Activated CD4-positive, alpha-beta memory T cell treated with anti-CD3 and anti-CD28 coated beads, Interleukin-2, amount 10 ng/mL, durations not matched to agents 7 days and 5 days (primary cell): ENCODE results near the gene PKLR. TPM values are rescaled to one million over a fixed set of nuclear protein-coding genes. Genes with fewer than 3 reads are reported as not detected.
"Not testable (repeated sequence)": the region's sequence is repeated elsewhere in the genome, so short reads cannot be mapped to it uniquely, and the experiment has no call there.

Source experiments
- CTCF ChIA-PET: fragments of 350-600 bp; sonication (Branson Sonifier 250); formaldehyde crosslinking; loops from one replicate; lab custom pipeline; 2021; ENCODE audit warnings: antibody characterized with exemption, inconsistent platforms; lab: Charles Lee
- POLR2A ChIA-PET: fragments of 350-600 bp; sonication (Branson Sonifier 250); formaldehyde crosslinking; loops from one replicate; lab custom pipeline; 2021; ENCODE audit warnings: antibody characterized with exemption; lab: Charles Lee
- DNase-seq: peaks from one replicate; pipeline ENCODE4 v3.0.0-alpha.2; 2020
- H3K27ac Mint-ChIP-seq: one replicate; pipeline ENCODE4 v1.8.0; 2021; ENCODE audit warnings: mild to moderate bottlenecking, mixed read lengths
- H3K27me3 Mint-ChIP-seq: one replicate; pipeline ENCODE4 v1.8.0; 2021; ENCODE audit warnings: mixed read lengths
- H3K36me3 Mint-ChIP-seq: one replicate; pipeline ENCODE4 v1.8.0; 2021; ENCODE audit warnings: low read depth, mixed read lengths
- H3K4me1 Mint-ChIP-seq: one replicate; pipeline ENCODE4 v1.8.0; 2021; ENCODE audit warnings: mixed read lengths
- H3K4me3 Mint-ChIP-seq: one replicate; pipeline ENCODE4 v1.8.0; 2021; ENCODE audit warnings: mild to moderate bottlenecking, mixed read lengths
- H3K9me3 Mint-ChIP-seq: one replicate; pipeline ENCODE4 v1.8.0; 2021; ENCODE audit warnings: mixed read lengths
- total RNA-seq, 2 experiments: library from RNA; stranded (reverse); gene quantifications; one replicate each; pipeline ENCODE4 v1.2.3, GENCODE V29; 2021

The PKLR gene
- total RNA-seq: not detected

- POLR2A ChIA-PET: no interaction called here
- CTCF ChIA-PET: interaction anchor here (1.0 kb wide), 1 partner anchor 107 kb away, joined by 7 read pairs; no protein-coding TSS in a partner anchor
- no peaks in the 10 kb centered on the region for H3K36me3 Mint-ChIP-seq
- H3K9me3 Mint-ChIP-seq: no peaks in the 10 kb centered on the region
- H3K27ac Mint-ChIP-seq: no peak within 1 kb of the TSS
- H3K4me3 Mint-ChIP-seq: no peak within 1 kb of the TSS
- H3K4me1 Mint-ChIP-seq: peaks cover 3% of the 10 kb centered on the region
- DNase-seq: no peak
- peaks cover 13% of the 10 kb centered on the region for H3K27me3 Mint-ChIP-seq
Measured at GRCh38 chr1:155301342-155301841, at the start of gene PKLR. Gene PKLR, minus strand, starts transcription at chr1:155301438. Its CDS starts 43 bp downstream, at chr1:155301395.

GRCh38 chr1:155342842-155343241 lies 41.6 kb upstream of the PKLR start:
- H3K9me3 Mint-ChIP-seq: no peaks in the 10 kb centered on the region
- ChIA-PET CTCF (interaction anchor here (0.6 to 0.9 kb wide), 2 partner anchors 29 to 91 kb away, joined by 3 read pairs; no protein-coding TSS in a partner anchor), POLR2A (interaction anchor here (0.6 kb wide), 1 partner anchor 18 kb away, joined by 3 read pairs; no protein-coding TSS in a partner anchor)
- peaks cover 65% of the 10 kb centered on the region for H3K36me3 Mint-ChIP-seq
- H3K27ac Mint-ChIP-seq: no peak overlapping the region
- no peak overlapping the region for H3K4me3 Mint-ChIP-seq
- no peak for DNase-seq
- H3K4me1 Mint-ChIP-seq: no peaks in the 10 kb centered on the region
- H3K27me3 Mint-ChIP-seq: no peaks in the 10 kb centered on the region

GRCh38 chr1:155339515-155340097 lies 38.4 kb upstream of the PKLR start:
- H3K27ac Mint-ChIP-seq: no peak overlapping the region
- peaks cover 68% of the 10 kb centered on the region for H3K36me3 Mint-ChIP-seq
- H3K9me3 Mint-ChIP-seq: no peaks in the 10 kb centered on the region
- no peak for DNase-seq
- H3K4me3 Mint-ChIP-seq: no peak overlapping the region
- H3K4me1 Mint-ChIP-seq: no peaks in the 10 kb centered on the region
- CTCF ChIA-PET: interaction anchor here (0.7 to 4.0 kb wide), 4 partner anchors 11 to 196 kb away, joined by 3 to 17 read pairs (median 4); no protein-coding TSS in a partner anchor
- POLR2A ChIA-PET: interaction anchor here (1.0 kb wide), 1 partner anchor 196 kb away, joined by 3 read pairs; no protein-coding TSS in a partner anchor
- H3K27me3 Mint-ChIP-seq: no peaks in the 10 kb centered on the region

- no peaks in the 10 kb centered on the region for H3K27me3 Mint-ChIP-seq
- peaks cover 54% of the 10 kb centered on the region for H3K36me3 Mint-ChIP-seq
- ChIA-PET CTCF (no interaction called here), POLR2A (interaction anchor here (1.2 kb wide), 1 partner anchor 11 kb away, joined by 3 read pairs; no protein-coding TSS in a partner anchor)
- no peak overlapping the region for H3K4me3 Mint-ChIP-seq
- no peak overlapping the region for H3K27ac Mint-ChIP-seq
- DNase-seq: no peak
- no peaks in the 10 kb centered on the region for H3K9me3 Mint-ChIP-seq
- H3K4me1 Mint-ChIP-seq: peaks cover 4% of the 10 kb centered on the region
Measured at GRCh38 chr1:155334962-155335361, 33.7 kb upstream of the PKLR start.

- peaks cover 32% of the 10 kb centered on the region for H3K36me3 Mint-ChIP-seq
Measured at GRCh38 chr1:155329980-155330598, 28.9 kb upstream of the PKLR start.

GRCh38 chr1:155328856-155329255 lies 27.6 kb upstream of the PKLR start:
- CTCF ChIA-PET: interaction anchor here (0.7 to 1.2 kb wide), 2 partner anchors 11 to 464 kb away, joined by 3 read pairs; no protein-coding TSS in a partner anchor
- Mint-ChIP-seq H3K4me1 (peaks cover 18% of the 10 kb centered on the region), H3K27ac (peak overlapping the region; percentile 21), H3K36me3 (peaks cover 26% of the 10 kb centered on the region)
- DNase-seq, H3K27me3 Mint-ChIP-seq, H3K9me3 Mint-ChIP-seq, POLR2A ChIA-PET, H3K4me3 Mint-ChIP-seq: not testable (repeated sequence)

More at GRCh38 chr1:155329980-155330598, 28.9 kb upstream of the PKLR start:
- peaks cover 15% of the 10 kb centered on the region for H3K4me1 Mint-ChIP-seq
- no peaks in the 10 kb centered on the region for H3K27me3 Mint-ChIP-seq
- no peak overlapping the region for H3K4me3 Mint-ChIP-seq
- H3K9me3 Mint-ChIP-seq: no peaks in the 10 kb centered on the region
- ChIA-PET POLR2A (no interaction called here), CTCF (interaction anchor here (0.6 to 0.7 kb wide), 4 partner anchors 22 to 994 kb away, joined by 3 to 8 read pairs (median 4); partner anchors contain the start of gene FDPS)
- no peak for DNase-seq
- H3K27ac Mint-ChIP-seq: peak overlapping the region; percentile 59

GRCh38 chr1:155327981-155328380 lies 26.7 kb upstream of the PKLR start:
- H3K27ac Mint-ChIP-seq: peak overlapping the region; percentile 52
- POLR2A ChIA-PET: interaction anchor here (0.7 to 1.1 kb wide), 2 partner anchors 20 to 55 kb away, joined by 3 to 4 read pairs; partner anchors contain the start of gene CLK2
- H3K9me3 Mint-ChIP-seq: no peaks in the 10 kb centered on the region
- no peak for DNase-seq
- peaks cover 22% of the 10 kb centered on the region for H3K36me3 Mint-ChIP-seq
- peaks cover 18% of the 10 kb centered on the region for H3K4me1 Mint-ChIP-seq
- no peaks in the 10 kb centered on the region for H3K27me3 Mint-ChIP-seq
- CTCF ChIA-PET: no interaction called here
- H3K4me3 Mint-ChIP-seq: no peak overlapping the region

GRCh38 chr1:155326631-155327037 lies 25.4 kb upstream of the PKLR start:
- Mint-ChIP-seq H3K36me3 (peaks cover 22% of the 10 kb centered on the region), H3K9me3 (no peaks in the 10 kb centered on the region), H3K4me3 (no peak overlapping the region), H3K4me1 (peaks cover 28% of the 10 kb centered on the region), H3K27me3 (no peaks in the 10 kb centered on the region), H3K27ac (no peak overlapping the region)
- DNase-seq: no peak
- ChIA-PET POLR2A (interaction anchor here (1.2 kb wide), 1 partner anchor 82 kb away, joined by 3 read pairs; no protein-coding TSS in a partner anchor), CTCF (interaction anchor here (0.7 kb wide), 1 partner anchor 10 kb away, joined by 3 read pairs; no protein-coding TSS in a partner anchor)

GRCh38 chr1:155326020-155326526 lies 24.8 kb upstream of the PKLR start:
- peaks cover 33% of the 10 kb centered on the region for H3K4me1 Mint-ChIP-seq
- H3K27me3 Mint-ChIP-seq: no peaks in the 10 kb centered on the region
- peak overlapping the region; percentile 85 for H3K4me3 Mint-ChIP-seq
- CTCF ChIA-PET: interaction anchor here (0.7 kb wide), 1 partner anchor 10 kb away, joined by 3 read pairs; no protein-coding TSS in a partner anchor
- no peaks in the 10 kb centered on the region for H3K9me3 Mint-ChIP-seq
- DNase-seq: no peak
- peaks cover 17% of the 10 kb centered on the region for H3K36me3 Mint-ChIP-seq
- peak overlapping the region; percentile 9 for H3K27ac Mint-ChIP-seq
- POLR2A ChIA-PET: interaction anchor here (1.2 to 1.6 kb wide), 2 partner anchors 82 to 237 kb away, joined by 3 read pairs; partner anchors contain the start of gene ASH1L

GRCh38 chr1:155325603-155325893 lies 24.3 kb upstream of the PKLR start:
- CTCF ChIA-PET: no interaction called here
- peaks cover 15% of the 10 kb centered on the region for H3K36me3 Mint-ChIP-seq
- no peaks in the 10 kb centered on the region for H3K9me3 Mint-ChIP-seq
- peak overlapping the region; percentile 9 for H3K27ac Mint-ChIP-seq
- H3K4me3 Mint-ChIP-seq: peak overlapping the region; percentile 85
- POLR2A ChIA-PET: interaction anchor here (1.1 to 6.2 kb wide), 4 partner anchors 16 to 238 kb away, joined by 3 to 50 read pairs (median 12); partner anchors contain the start of genes ASH1L, FDPS, MTX1 and SCAMP3
- DNase-seq: no peak
- H3K27me3 Mint-ChIP-seq: no peaks in the 10 kb centered on the region
- peaks cover 36% of the 10 kb centered on the region for H3K4me1 Mint-ChIP-seq

- H3K27me3 Mint-ChIP-seq: no peaks in the 10 kb centered on the region
- peaks cover 40% of the 10 kb centered on the region for H3K4me1 Mint-ChIP-seq
- POLR2A ChIA-PET: interaction anchor here (0.6 to 6.2 kb wide), 11 partner anchors 15 to 420 kb away, joined by 3 to 50 read pairs (median 3); partner anchors contain the start of genes ASH1L, CLK2, FDPS and MTX1
- CTCF ChIA-PET: interaction anchor here (1.3 to 5.5 kb wide), 8 partner anchors 15 to 152 kb away, joined by 3 to 78 read pairs (median 8); partner anchors contain the start of genes FDPS, KRTCAP2 and SCAMP3
- peak overlapping the region; percentile 85 for H3K4me3 Mint-ChIP-seq
- H3K9me3 Mint-ChIP-seq: no peaks in the 10 kb centered on the region
- H3K27ac Mint-ChIP-seq: peak overlapping the region; percentile 21
- peaks cover 16% of the 10 kb centered on the region for H3K36me3 Mint-ChIP-seq
- DNase-seq: peak; percentile 32
Measured at GRCh38 chr1:155324717-155325602, 23.7 kb upstream of the PKLR start.
